Fibroblast of skin of back (primary cell): Measurements from ENCODE around the gene MSL2. TPM values are rescaled to one million over a fixed set of nuclear protein-coding genes. Genes with fewer than 3 reads are reported as not detected.
A peak's percentile ranks its signal among the peaks of the same experiment; 100 is the strongest.
"Not testable (repeated sequence)": the region's sequence is repeated elsewhere in the genome, so short reads cannot be mapped to it uniquely, and the experiment has no call there.

ENCODE experiments used
- DNase-seq: peaks from one replicate; pipeline ENCODE4 v3.0.0-alpha.2; 2013
- polyA plus RNA-seq, 2 experiments: library from polyadenylated mRNA; unstranded; fragments of 120-200 nt; gene quantifications; one replicate each; pipeline ENCODE4 v1.2.1, GENCODE V29; 2013; ENCODE audit not compliant: insufficient read length in 2 of 2

MSL2 gene, protein sequence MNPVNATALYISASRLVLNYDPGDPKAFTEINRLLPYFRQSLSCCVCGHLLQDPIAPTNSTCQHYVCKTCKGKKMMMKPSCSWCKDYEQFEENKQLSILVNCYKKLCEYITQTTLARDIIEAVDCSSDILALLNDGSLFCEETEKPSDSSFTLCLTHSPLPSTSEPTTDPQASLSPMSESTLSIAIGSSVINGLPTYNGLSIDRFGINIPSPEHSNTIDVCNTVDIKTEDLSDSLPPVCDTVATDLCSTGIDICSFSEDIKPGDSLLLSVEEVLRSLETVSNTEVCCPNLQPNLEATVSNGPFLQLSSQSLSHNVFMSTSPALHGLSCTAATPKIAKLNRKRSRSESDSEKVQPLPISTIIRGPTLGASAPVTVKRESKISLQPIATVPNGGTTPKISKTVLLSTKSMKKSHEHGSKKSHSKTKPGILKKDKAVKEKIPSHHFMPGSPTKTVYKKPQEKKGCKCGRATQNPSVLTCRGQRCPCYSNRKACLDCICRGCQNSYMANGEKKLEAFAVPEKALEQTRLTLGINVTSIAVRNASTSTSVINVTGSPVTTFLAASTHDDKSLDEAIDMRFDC
- 12.0 TPM for polyA plus RNA-seq (2013, experiment 1 of 2; ENCODE audit: insufficient read length)
- polyA plus RNA-seq (2013, experiment 2 of 2; ENCODE audit: insufficient read length): 11.7 TPM

DNA sequence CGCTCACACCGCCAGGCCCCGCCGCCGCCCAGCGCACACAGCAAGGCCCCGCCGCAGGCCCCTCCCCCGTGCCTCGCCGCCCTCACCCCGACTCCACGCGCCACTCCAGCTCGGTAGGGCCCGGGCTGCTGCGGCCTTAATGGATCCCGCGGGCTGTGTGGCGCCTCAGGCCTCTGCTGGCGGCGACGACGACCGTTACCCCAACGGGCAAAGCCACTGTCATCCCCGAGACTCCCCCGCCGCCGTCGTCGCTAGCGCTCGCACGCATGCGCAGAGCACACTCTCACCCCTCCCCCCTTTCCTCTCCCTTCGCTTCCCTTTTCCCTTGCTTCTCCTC lies at the start of gene MSL2:
Gene MSL2 (minus strand): TSS at position 272 of the 337 bp plus-strand sequence. CDS start 1,222 bp downstream, outside the sequence.
- no peak for DNase-seq

DNA sequence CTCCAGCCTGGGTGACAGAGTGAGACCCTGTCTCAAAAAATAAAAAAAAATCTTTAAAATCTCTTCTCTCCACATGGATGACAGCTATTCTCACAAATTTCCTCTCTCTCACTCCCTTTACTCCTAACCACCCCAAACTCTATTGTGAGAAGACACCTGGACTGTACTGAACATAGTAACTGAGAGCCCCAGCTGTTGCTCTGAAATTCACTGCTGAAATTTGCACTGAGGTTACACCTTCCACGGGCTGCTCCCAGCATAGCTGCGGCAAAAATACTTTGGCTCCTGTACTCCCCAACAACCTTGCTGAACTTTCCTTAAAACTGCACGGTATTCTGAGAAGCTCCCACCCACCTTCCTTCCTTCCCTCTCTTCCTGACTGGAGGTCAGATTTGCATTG lies 49.6 kb upstream of the MSL2 start:
- no peak for DNase-seq

DNA sequence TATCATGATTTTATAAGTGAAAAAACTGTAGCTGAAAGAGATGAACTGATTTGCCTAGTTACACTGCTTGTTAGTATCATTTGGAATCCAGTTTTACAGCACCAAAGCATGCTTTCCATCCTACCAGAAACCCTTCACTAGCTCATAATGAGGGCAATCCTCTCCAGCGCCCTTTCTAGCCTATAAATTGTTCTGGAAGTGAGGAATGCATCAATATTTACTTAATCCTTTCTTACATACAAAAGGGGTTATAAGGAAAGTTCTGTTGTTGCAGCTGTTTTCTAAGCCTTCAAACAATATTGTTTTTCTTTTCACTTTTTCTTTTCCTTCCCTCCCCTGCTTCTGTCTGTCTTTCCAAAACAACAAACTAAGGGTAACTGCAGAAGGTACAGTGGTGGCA lies 43.0 kb upstream of the MSL2 start:
- DNase-seq: no peak

DNA sequence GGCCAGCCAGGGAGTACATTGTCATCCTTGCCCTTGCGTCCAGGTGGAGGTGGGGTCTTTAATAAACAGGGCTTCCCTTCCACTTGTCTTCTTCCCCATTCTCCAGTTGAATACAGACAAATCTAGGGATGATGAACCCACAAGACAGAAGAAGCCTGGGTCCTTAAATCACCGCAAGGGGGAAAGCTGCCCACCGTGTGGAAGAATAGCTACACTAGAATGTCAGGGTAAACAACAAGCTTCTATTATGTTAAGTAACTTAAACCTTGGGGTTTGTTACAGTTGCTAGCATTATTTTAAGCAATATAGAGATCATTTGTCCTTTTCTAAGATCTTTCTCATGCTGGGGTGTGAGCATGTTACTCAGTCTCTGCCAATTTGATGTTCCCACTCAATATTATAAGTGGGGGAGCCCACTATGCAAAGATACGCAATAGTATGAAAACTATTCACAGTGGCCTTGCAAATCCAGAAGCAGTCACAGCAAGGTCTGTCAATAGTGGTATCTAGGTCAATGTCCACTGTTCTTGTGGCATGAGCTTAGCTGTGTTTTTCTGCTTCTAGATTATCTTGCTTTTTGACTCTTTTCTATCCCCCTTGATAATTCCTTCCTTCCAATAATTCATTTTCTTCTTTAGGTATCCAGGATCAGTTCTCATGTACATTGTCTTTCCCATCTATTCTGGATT lies 42.0 kb upstream of the MSL2 start:
- DNase-seq: no peak

DNA sequence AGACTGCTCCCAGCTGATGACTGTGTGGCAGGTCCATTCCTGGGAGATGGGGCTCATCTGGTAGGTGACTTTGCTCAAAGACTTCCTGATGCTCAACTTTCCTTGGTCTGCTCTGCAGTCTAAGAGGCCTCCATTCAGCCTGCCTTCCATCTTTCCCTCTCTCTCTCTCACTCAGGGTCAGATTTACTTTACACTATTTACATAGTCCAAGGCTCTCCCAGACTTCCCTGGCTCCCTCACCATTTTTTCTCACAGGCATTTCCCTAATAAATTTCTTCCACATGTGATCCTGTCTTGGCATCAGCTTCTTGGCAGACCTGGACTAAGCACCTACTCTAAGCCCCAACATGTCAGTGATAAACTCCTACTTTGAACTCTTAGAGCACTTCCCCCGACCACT lies 41.0 kb upstream of the MSL2 start:
- no peak for DNase-seq

DNA sequence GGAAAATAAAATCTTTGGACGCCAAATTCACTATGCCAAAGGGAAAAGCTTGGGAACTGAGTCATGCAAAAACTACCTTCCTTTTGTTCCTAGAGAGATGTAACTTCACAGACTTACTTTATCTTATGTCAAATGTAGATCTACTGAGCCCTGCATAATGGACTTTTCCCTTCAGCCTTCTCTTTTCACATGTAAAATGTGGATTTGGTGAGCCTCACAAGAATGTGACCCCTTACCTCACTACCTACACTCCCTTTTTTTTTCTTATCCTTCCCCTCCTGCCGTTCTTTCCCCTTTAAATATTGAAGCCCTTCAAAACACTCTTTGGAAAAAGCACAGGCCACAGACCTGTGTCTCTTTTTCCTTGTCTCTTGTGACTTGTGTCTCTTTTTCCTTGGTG lies 40.0 kb upstream of the MSL2 start:
- DNase-seq: no peak

DNA sequence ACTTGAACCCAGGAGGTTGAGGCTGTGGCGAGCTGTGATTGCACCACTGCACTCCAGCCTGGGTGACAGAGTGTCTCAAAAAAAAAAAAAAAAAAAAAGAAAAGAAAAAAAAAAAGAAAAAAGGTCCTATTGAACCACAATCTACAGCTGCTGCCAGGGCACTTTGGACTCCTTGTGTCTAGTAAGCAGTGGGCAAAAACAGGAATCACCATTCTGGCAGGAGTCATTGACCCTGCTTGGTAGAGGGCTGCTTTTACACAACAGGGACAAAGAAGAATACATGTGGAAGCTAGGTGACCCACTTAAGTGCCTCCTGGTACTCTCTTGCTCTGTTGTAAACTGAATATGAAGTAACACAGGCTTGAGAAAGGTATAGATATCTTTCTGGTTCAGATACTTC lies 39.4 kb upstream of the MSL2 start:
- no peak for DNase-seq

DNA sequence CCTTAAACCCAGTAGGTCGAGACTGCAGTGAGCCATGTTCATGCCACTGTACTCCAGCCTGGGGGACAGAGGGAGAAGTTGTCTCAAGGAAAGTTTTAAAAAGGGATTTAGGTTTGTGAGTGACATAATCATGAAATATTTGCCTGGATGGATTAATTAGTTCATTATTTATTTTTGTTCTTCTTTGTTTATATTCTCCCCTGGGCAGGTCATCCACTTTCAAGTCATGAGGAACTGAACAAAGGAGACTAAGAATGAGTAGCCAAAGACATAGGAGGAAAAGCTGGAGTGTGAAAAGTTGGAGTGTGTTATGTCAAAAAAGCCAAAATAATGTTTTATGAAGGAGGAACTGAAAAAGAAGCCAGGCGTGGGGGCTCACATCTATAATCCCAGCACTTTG lies 36.3 kb upstream of the MSL2 start:
- DNase-seq: no peak

DNA sequence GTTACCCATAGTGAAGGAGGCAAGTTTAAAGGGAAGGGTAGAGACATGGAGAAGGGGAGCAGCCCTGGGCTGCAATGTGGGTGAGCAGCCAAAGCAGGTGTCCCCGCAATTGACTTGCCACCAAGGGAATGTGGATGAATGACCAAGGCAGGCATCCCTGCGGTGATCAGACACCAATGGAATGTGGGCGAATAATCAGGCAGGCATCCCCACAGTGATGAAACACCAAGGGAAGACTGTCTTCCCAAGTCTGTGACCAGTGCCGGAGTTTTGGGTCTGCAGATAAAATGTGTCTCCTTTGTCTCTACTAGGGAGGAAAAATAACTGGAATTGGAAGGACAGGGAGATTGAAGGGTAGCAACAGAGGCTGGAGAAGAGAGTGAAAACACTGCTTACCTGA lies 26.6 kb upstream of the MSL2 start:
- peak; percentile 68 for DNase-seq

DNA sequence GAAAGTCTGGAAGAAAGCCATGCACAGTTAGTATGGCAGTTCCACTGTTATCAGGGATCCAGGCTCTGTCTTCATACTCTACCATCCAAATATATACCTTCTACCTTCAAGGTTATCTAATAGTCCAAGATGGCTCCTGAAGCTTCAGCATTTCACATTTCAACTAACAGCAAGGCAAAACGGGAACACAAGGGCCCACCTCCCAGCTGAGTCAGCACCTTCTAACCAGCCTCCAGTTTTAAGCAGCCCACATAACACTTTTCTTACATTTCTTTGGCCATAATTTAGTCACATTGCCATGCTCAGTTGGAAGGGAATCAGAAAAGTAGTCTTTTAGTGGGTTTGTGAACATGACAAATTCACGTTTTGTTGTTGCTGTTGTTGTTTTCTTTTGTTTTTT lies 15.4 kb upstream of the MSL2 start:
- no peak for DNase-seq

DNA sequence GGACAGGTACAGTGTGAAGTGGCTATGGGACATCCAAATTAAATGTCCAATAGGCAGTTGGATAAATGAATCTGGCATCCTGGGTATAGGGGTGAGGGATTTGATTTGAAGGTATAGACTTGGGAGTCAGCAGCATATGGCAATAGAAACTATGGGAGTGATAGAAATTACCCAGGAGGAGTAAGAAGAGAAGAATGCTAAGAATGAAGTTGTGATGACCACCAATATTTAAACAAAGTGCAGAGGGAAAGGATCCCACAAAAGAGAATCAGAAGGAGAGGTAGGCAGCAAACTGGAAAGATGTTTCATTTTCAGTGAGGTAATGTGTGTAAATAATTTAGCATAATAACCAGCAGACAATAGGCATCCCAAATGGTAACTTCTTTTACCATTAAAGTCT lies 13.8 kb upstream of the MSL2 start:
- peak; percentile 74 for DNase-seq

DNA sequence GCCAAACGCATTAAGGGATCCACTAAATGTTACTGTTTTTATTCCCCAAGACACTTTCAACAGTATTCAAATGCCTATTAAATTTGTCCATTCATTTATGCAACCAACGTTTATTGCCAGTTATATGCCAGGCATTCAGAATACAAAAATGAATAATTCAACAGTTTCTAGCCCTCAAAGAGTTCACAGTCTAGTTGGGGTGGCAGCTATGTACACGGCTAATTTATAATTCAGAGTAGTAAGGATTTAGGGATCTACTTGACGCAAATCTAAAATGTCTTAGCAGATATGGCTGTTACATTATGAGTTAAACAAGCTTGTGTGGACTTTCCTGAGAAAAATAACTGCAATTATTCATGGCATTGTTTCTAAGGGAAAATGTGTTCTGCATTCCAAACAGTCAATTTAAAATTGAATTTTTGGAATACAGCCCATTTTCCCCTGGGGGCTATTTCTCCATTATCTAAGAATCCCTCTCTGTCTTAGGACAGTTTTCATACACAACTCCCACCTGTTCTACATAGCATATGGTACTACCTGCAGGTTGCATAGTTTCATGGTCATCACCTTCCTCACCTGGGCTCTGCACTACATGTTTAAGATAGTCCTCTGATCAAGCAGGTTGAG lies 11.5 kb upstream of the MSL2 start:
- no peak for DNase-seq

DNA sequence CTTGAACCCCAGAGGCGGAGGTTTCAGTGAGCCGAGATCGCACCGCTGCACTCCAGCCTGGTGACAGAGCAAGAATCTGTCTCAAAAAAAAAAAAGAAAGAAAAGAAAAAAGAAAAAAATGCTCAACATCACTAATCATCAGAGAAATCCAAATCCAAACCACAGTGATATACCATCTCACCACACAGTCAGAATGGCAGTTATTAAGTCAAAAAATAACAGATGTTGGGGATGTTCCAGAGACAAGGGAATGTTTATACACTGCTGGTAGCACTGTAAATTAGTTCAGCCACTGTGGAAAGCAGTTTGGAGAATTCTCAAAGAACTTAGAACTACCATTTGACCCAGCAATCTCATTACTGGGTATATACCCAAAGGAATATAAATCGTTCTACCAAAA lies 3.1 kb upstream of the MSL2 start:
- DNase-seq: peak; percentile 12

DNA sequence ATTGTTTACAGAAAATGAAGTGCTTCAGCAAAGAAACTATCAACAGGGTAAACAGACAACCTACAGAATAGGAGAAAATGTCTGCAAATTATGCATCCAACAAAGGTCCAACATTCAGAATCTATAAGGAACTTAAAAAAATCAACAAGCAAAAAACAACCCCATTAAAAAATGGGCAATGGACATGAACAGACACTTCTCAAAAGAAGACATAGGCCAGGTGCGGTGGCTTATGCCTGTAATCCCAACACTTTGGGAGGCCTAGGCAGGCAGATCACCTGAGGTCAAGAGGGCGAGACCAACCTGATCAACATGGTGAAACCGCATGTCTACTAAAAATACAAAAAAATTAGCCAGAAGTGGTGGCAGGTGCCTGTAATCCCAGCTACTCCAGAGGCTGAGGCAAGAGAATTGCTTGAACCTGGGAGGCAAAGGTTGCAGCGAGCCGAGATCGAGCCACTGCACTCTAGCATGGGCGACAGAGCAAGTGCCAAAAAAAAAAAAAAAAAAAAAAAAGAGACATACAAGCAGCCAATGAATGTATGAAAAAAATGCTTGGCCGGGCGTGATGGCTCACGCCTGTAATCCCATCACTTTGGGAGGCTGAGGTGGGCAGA lies 2.4 kb upstream of the MSL2 start:
- not testable (repeated sequence) for DNase-seq

DNA sequence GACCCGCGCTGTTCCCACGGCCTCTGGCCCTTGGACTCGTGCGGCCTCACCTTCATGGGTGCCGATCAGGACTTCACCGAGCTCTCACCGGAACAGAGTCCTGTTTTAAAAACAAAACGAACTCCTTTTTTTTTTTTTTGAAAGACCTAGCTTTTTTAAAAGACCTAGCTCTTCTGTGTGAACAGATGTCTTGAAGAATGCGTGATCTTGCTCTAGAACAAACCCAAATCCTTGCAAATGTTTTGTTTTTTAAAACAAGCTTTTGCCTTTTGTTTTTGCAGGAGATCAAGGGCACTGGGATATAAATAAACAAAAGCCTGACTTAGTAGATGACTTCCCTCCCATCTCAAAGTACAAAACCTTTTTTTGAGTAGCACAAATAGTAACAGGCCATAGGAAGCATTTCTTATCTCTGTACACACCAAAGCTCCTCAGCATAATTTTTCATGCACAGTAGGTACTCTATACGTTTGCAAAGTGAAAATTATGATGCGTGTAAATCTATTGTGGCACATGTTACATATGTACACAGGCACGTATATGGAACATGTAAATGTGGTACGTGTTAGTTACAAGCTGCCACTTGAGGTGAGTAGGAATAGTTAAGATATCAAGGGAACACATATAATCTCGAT lies 1.1 kb upstream of the MSL2 start:
- no peak for DNase-seq

DNA sequence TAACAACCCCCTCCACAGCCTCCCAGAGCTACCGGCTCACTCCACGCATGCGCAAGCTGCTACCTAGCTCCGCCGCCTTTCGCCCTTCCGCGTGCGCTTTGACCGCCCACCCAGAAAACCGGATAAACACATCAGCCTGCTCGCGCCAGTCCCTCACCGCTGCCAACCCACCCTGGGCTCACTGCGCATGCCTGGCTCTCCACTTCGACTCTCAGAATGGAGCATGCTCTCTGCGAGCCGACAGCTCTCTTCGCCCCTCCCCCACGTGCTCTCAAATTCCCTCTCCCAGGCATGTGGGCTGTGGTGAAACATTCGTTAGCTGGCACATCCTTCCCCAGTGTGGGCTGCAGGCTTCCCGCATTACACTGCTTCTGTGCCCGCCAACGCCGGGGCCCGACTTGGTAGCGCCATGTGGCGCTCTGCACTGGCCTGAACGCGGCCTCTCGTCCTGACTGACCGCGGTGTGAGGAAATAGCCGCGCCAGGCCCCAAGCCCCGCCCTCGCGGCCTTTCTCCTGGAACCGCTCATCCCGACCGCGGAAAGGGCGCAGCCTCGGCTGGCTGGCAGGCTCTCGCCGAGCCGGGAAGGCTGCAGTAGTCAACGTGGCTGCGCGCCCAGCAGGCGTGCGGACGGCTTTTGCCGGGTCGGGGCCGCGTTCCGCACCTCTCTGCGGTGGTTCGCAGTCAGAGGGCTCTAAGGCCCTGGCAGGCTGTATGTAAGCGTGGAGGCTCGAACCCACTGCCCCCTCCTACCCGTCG lies 445 bp upstream of the MSL2 start:
- DNase-seq: peak; percentile 99

DNA sequence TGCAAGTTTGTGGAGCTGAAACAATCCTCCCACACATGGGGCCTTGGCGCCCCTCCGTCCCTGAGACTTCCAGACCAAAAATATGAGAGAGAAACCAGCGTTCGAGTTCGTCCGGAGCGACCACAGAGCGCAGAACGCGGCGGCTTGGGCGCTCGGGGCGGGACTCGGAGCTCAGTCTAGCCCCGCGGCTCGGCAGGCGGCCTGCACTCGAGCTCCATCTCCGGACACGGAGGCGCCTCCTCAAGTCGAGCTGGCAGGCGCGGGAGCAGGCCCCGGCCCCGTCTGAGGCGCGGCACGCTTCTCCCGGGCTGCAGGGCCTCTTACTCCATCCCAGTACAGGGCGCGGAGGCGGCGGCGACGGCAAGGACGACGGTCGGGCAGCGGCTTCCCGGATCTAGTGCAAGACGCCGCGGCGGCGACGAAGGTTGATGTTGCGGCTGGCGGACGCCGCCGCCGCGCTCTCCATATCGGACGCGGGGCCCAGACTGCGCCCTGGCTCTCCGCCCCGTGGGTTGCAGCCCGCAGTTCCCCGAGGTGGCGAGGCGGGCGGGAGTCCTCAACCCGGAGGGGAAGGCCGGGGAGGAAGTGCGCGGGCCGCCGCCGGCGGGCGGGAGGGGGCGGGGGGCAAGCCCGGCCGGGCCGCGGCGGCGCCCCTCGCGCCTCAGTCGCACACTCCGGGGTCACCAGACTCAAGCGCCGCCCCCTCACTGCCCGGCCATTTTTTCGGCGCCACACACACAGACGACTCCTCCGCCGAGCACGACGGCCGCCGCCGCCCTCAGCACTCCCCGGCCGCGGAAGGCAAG lies 674 bp downstream of the MSL2 start:
- DNase-seq: peak; percentile 77

DNA sequence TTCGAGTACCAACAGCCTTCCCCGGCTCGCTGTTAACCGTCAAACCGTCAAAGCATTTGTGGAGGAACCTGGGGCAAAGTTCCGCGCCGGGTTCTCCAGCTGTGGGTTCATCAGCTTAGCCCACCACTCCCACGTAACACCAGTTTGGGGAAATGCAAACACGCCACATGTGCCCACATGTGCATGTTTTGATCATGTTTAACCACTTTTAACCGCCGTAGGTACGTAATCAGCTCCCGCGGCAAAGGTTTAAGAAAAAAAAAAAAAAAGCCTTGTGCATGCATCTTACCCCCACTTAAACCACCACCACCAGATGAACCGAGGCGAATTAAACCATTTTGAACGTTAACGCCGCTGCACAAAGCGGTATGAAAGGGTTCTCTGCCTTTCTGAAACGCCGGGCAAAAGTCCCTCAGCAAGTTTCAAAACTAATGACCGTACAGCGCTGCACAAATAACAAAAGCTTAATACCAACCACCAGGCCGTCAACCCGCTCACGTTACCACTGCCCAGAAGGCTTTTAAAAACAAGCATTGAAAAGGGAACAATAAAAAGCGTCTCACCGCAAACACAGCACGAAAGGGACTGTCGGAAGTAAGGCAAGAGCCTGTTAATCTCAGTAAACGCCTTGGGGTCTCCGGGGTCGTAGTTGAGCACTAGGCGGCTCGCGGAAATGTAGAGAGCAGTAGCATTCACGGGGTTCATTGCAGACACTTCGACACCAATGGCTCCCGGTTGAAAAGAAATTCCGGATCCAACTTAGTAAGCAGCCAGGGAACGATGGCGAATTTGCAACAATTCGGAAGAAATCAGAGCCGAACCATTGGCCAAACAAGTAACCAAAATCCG lies 1.5 kb downstream of the MSL2 start:
- peak; percentile 26 for DNase-seq

DNA sequence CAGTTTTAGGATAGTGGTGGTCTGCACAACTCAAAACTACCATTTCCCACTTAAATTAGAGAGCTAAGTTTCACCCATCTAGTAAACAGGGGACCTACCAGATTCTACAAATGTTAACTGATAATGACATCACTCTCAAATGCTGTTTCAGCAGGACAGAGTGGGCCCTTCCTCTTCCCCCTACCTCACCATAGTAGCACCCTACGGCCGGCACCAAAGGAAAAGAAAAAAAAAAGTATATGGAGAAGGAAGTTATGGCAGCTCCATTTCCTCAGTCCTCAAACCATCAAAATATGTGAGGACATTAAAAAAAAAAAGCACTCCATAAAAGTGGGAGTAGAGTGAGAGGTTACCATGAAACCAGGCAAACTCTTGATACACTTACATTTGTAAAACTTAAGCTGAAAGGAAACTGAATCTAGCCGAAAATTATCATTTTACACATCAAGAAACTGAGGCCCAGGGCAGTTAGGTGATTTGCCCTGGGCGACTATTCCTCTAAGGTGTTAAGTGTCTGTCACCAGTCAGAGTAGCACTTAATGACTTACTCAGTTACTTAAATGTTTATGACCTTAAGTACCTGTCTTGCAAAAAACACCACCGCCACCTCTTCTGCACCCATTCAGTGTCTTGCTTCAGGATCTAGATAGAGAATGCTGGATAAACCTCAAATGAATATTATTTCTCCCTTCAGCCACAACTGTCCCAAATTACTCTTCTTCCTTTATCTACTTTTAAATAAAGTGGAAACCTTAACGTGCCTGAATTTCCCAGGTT lies 2.7 kb downstream of the MSL2 start:
- DNase-seq: peak; percentile 23
